Small intestine (tissue), 7 donors: ENCODE data around the gene TSPAN18. TPM values are rescaled to one million over a fixed set of nuclear protein-coding genes. Genes with fewer than 3 reads are reported as not detected.

Experiments used
- DNase-seq, 2 donors: peaks; one replicate each; pipeline versions ENCODE4 v3.0.0 to v3.0.0-alpha.2; 2013
- FAIRE-seq: peaks from 2 replicates; lab custom pipeline; 2012; peaks lifted over from hg19 to GRCh38; lab: Jason Lieb, UNC
- H3K27ac ChIP-seq, 3 donors: one replicate each; pipeline ENCODE4 v1.5.1; 2013; ENCODE audit warnings: low read length in 2 of 3, mild to moderate bottlenecking in 2 of 3, control low read depth in 1 of 3, inconsistent platforms in 1 of 3, low read depth in 1 of 3, moderate library complexity in 1 of 3
- H3K27me3 ChIP-seq, 3 donors: one replicate each; pipeline ENCODE4 v1.6.1; 2013; ENCODE audit warnings: low read length in 3 of 3, inconsistent platforms in 1 of 3; ENCODE audit not compliant: control insufficient read depth in 3 of 3, insufficient read depth in 3 of 3
- H3K36me3 ChIP-seq, 3 donors: one replicate each; pipeline ENCODE4 v1.6.1; 2013; ENCODE audit warnings: low read length in 3 of 3, inconsistent platforms in 1 of 3, low read depth in 1 of 3, mild to moderate bottlenecking in 1 of 3, moderate library complexity in 1 of 3; ENCODE audit not compliant: control insufficient read depth in 3 of 3, insufficient read depth in 2 of 3
- H3K4me1 ChIP-seq, 3 donors: one replicate each; pipeline ENCODE4 v1.6.1; 2013; ENCODE audit warnings: low read length in 2 of 3, inconsistent platforms in 1 of 3, low read depth in 1 of 3, mild to moderate bottlenecking in 1 of 3, moderate library complexity in 1 of 3; ENCODE audit not compliant: control insufficient read depth in 3 of 3, insufficient read depth in 2 of 3
- H3K4me3 ChIP-seq, 3 donors: one replicate each; pipeline ENCODE4 v1.5.1; 2013; ENCODE audit warnings: low read length in 3 of 3, control low read depth in 1 of 3, inconsistent platforms in 1 of 3, low read depth in 1 of 3, mild to moderate bottlenecking in 1 of 3, moderate library complexity in 1 of 3
- H3K9me3 ChIP-seq, 2 donors: one replicate each; pipeline ENCODE4 v1.6.1; 2013; ENCODE audit warnings: low read depth in 1 of 2, low read length in 1 of 2; ENCODE audit not compliant: control insufficient read depth in 2 of 2, insufficient read depth in 1 of 2
- WGBS, 3 donors: extraction: QIAGEN DNeasy Blood & Tissue Kit; methylation state at CpG; one replicate each; pipeline ENCODE4 v1.1.7; 2013; 5-methylcytosine and 5-hydroxymethylcytosine counted together
- polyA plus RNA-seq, 4 donors: library from polyadenylated mRNA; stranded (reverse) in 3 of 4; unstranded in 1 of 4; fragments of 200-250 nt in 3 of 4; fragments of 120-200 nt in 1 of 4; gene quantifications; one replicate each; pipeline versions ENCODE4 v1.2.1 to v1.2.3, GENCODE V29; 2013
- donor health status: healthy with polysubstance abuse.
- donor health status: control.
- donor health status: control.
- donor health status: Bipolar disorder and iron deficiency.
- donor health status: healthy.

Gene TSPAN18
- polyA plus RNA-seq, 4 donors, result 1.1 to 45.2 (median 8.8) TPM; not detected in 1

- Histone ChIP-seq H3K9me3 (peaks cover 0 to 6% of the 10 kb centered on the region in 2 donors), H3K4me3 (no peak overlapping the region), H3K27ac (no peak overlapping the region), H3K4me1 (peaks cover 0 to 7% (median 0%) of the 10 kb centered on the region in 3 donors), H3K27me3 (peaks cover 0 to 8% (median 0%) of the 10 kb centered on the region in 3 donors), H3K36me3 (no peaks in the 10 kb centered on the region)
- FAIRE-seq (no peak), DNase-seq (no peak)
- 75 to 93% (median 87%) methylated on average over 6 to 10 of the region's 10 CpGs for WGBS, 3 donors
These were observed 34.3 kb upstream of the TSPAN18 start for GRCh38 chr11:44692460-44692859.

DNA sequence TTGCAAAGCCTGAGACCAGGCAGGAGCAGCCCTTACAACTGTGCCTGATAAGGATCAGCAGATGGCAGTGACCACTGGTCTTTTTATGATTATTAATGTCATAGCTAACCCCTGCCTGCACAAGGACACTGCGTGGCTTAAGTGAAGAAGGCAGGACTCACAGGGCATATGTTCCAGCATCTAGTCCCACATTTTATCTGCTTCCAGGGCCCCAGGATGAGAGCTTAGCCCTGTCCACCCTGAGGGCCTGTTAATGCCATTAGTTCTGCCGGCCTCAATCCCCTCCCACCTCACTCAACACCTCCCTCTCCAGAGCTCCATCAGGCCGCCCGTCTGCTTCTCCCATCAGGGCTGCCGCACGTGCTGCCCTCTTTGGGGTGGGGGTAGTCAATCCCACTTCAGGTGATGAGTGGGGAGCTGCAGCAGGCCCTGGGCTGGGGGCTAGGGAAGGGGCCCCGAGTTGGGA lies 33.1 kb upstream of the TSPAN18 start:
- H3K36me3 ChIP-seq, result no peaks in the 10 kb centered on the region
- peaks cover 0 to 7% (median 0%) of the 10 kb centered on the region in 3 donors for H3K4me1 ChIP-seq
- no peak overlapping the region for H3K4me3 ChIP-seq
- DNase-seq, result no peak
- H3K27me3 ChIP-seq, result no peaks in the 10 kb centered on the region
- 79 to 87% (median 86%) methylated on average over 7 of the region's 7 CpGs for WGBS, 3 donors
- FAIRE-seq, result no peak
- H3K27ac ChIP-seq, result no peak overlapping the region
- peaks cover 0 to 6% of the 10 kb centered on the region in 2 donors for H3K9me3 ChIP-seq

GRCh38 chr11:44694443-44694842 lies 32.3 kb upstream of the TSPAN18 start:
- 63 to 83% (median 78%) methylated on average over 12 of the region's 12 CpGs for WGBS, 3 donors
- no peaks in the 10 kb centered on the region for H3K27me3 ChIP-seq
- H3K4me3 ChIP-seq, result no peak overlapping the region
- FAIRE-seq (no peak), DNase-seq (no peak)
- no peaks in the 10 kb centered on the region for H3K36me3 ChIP-seq
- H3K9me3 ChIP-seq, result peaks cover 0 to under 1% of the 10 kb centered on the region in 2 donors
- H3K4me1 ChIP-seq, result peaks cover 0 to 7% (median 0%) of the 10 kb centered on the region in 3 donors
- no peak overlapping the region for H3K27ac ChIP-seq

- no peak for FAIRE-seq
- no peak for DNase-seq
- Histone ChIP-seq H3K27me3 (peaks cover 0 to 2% (median 0%) of the 10 kb centered on the region in 3 donors), H3K4me1 (peaks cover 0 to 7% (median 0%) of the 10 kb centered on the region in 3 donors), H3K9me3 (no peaks in the 10 kb centered on the region), H3K4me3 (no peak overlapping the region), H3K27ac (no peak overlapping the region), H3K36me3 (no peaks in the 10 kb centered on the region)
- 68 to 70% (median 68%) methylated on average over 4 of the region's 4 CpGs for WGBS, 3 donors
These were observed 31.5 kb upstream of the TSPAN18 start for GRCh38 chr11:44695169-44695833.

DNA sequence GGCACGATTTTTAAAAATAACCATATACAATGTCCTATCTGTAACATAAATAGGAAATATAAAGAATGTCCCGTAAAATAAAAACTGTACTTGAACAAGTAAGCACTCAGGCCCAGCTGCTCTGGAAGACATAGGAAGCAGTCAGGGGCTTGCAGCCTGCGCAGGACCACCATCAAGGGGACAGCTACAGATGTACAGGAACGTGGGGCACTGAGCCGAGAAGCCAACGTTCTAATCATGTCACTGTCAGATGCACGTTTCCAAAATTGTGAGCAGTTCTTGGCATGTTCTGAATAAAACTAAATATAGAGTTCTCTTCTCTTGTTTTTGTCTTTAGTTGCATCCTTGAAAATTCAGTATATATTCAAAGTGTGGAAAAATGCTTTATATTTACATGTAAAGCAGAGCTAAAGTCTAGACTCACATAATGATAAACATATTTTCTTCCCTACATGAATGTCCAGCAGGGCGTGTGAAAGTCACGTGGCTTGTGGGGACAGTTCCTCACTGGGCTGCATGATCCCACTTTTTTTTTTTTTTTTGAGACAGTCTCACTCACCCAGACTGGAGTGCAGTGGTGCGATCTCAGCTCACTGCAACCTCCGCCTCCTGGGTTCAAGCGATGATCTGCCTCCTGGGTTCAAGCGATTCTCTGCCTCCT lies 28.4 kb upstream of the TSPAN18 start:
- Histone ChIP-seq H3K27ac (no peak overlapping the region), H3K4me1 (peaks cover 0 to 3% (median 0%) of the 10 kb centered on the region in 3 donors), H3K9me3 (peaks cover 0 to 4% of the 10 kb centered on the region in 2 donors), H3K27me3 (peaks cover 0 to 2% (median 0%) of the 10 kb centered on the region in 3 donors), H3K4me3 (no peak overlapping the region), H3K36me3 (no peaks in the 10 kb centered on the region)
- FAIRE-seq (no peak), DNase-seq (no peak)
- 72 to 81% (median 77%) methylated on average over 13 of the region's 13 CpGs for WGBS, 3 donors

GRCh38 chr11:44699497-44700408 lies 27.0 kb upstream of the TSPAN18 start:
- no peak overlapping the region for H3K4me3 ChIP-seq
- no peak for DNase-seq
- H3K27ac ChIP-seq, result no peak overlapping the region
- peaks cover 0 to 7% (median 0%) of the 10 kb centered on the region in 3 donors for H3K4me1 ChIP-seq
- H3K27me3 ChIP-seq, result peaks cover 0 to 2% (median 0%) of the 10 kb centered on the region in 3 donors
- WGBS, 3 donors, result 62 to 79% (median 71%) methylated on average over 12 of the region's 12 CpGs
- FAIRE-seq, result no peak
- peaks cover 0 to 9% of the 10 kb centered on the region in 2 donors for H3K9me3 ChIP-seq
- no peaks in the 10 kb centered on the region for H3K36me3 ChIP-seq

DNA sequence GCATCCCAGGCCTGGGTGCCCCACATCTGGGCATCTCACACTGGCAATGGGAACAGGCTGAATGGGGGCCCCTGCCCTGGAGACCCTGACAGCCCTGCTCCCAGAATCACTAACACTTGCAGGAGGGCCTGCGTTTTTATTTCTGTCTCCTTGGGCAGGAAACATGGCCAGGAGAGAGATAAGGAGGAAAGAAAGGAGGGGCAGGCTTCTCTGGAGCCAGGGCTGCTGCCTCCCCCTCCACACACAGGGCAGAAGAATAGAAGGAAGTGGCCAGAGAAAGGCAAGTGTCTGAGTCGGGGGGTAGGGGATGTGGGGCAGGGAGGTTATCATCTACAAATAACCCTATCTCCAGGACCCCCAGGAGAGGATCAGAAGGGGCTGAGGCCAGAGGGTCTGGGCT lies 25.5 kb upstream of the TSPAN18 start:
- DNase-seq (no peak), FAIRE-seq (no peak)
- peaks cover 0 to 2% (median 0%) of the 10 kb centered on the region in 3 donors for H3K27me3 ChIP-seq
- H3K4me1 ChIP-seq, result peaks cover 0 to 7% (median 0%) of the 10 kb centered on the region in 3 donors
- H3K9me3 ChIP-seq, result peaks cover 0 to 9% of the 10 kb centered on the region in 2 donors
- WGBS, 3 donors, result 20 to 32% (median 21%) methylated on average over 2 of the region's 2 CpGs
- H3K36me3 ChIP-seq, result no peaks in the 10 kb centered on the region
- no peak overlapping the region for H3K4me3 ChIP-seq
- no peak overlapping the region for H3K27ac ChIP-seq

DNA sequence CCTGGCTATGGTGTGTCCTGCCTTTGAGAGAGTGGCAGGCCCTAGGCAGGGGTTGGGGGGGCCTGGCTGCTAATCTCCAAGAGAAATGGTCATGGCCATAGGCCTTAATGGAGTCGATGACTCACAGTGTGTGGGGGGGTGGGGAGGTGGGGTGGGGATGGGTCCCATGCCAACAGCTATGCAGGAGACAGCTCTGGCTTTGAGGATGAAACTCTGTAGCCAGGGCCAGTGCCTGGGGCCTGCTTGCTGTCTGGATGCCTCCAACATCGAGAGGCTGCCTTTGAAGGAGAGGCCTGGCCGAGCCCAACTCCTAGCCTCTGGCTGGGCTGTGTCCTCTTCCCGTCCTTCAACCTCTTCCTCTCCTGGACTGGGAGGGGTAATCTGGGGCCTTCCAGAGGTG lies 23.9 kb upstream of the TSPAN18 start:
- Histone ChIP-seq H3K27ac (no peak overlapping the region), H3K36me3 (no peaks in the 10 kb centered on the region), H3K9me3 (peaks cover 0 to 18% of the 10 kb centered on the region in 2 donors), H3K27me3 (peaks cover 0 to 2% (median 0%) of the 10 kb centered on the region in 3 donors), H3K4me3 (no peak overlapping the region), H3K4me1 (peaks cover 0 to 7% (median 0%) of the 10 kb centered on the region in 3 donors)
- 73 to 84% (median 77%) methylated on average over 4 of the region's 4 CpGs for WGBS, 3 donors
- no peak for DNase-seq
- no peak for FAIRE-seq
